Effector memory CD4-positive, alpha-beta T cell (primary cell): ENCODE measurements around the gene CPSF2.

Experiments
- DNase-seq, 3 donors: peaks; one replicate each; pipeline ENCODE4 v3.0.0-alpha.2; 2020
- H3K27ac ChIP-seq: 2 replicates; pipeline ENCODE4 v1.7.0; 2013; ENCODE audit warnings: mild to moderate bottlenecking, low read length, moderate library complexity; ENCODE audit not compliant: insufficient read depth, poor library complexity, severe bottlenecking
- H3K27me3 ChIP-seq: replicated peaks from 2 replicates; pipeline ENCODE4 v1.7.0; 2013; ENCODE audit warnings: mild to moderate bottlenecking, low read length; ENCODE audit not compliant: insufficient read depth, control insufficient read depth, poor library complexity, severe bottlenecking
- H3K36me3 ChIP-seq: 2 replicates; pipeline ENCODE4 v1.7.0; 2013; ENCODE audit warnings: mild to moderate bottlenecking, low read length, moderate library complexity; ENCODE audit not compliant: control insufficient read depth, insufficient read depth
- H3K4me1 ChIP-seq: 2 replicates; pipeline ENCODE4 v1.7.0; 2013; ENCODE audit warnings: low read length, mild to moderate bottlenecking; ENCODE audit not compliant: control insufficient read depth, insufficient read depth, poor library complexity, severe bottlenecking
- H3K4me3 ChIP-seq: 2 replicates; pipeline ENCODE4 v1.7.0; 2013; ENCODE audit warnings: low read length, low read depth, mild to moderate bottlenecking; ENCODE audit not compliant: insufficient read depth, poor library complexity, severe bottlenecking
- H3K9me3 ChIP-seq: 2 replicates; pipeline ENCODE4 v1.7.0; 2013; ENCODE audit warnings: mild to moderate bottlenecking, low read length, moderate library complexity; ENCODE audit not compliant: control insufficient read depth

CPSF2 gene

DNA sequence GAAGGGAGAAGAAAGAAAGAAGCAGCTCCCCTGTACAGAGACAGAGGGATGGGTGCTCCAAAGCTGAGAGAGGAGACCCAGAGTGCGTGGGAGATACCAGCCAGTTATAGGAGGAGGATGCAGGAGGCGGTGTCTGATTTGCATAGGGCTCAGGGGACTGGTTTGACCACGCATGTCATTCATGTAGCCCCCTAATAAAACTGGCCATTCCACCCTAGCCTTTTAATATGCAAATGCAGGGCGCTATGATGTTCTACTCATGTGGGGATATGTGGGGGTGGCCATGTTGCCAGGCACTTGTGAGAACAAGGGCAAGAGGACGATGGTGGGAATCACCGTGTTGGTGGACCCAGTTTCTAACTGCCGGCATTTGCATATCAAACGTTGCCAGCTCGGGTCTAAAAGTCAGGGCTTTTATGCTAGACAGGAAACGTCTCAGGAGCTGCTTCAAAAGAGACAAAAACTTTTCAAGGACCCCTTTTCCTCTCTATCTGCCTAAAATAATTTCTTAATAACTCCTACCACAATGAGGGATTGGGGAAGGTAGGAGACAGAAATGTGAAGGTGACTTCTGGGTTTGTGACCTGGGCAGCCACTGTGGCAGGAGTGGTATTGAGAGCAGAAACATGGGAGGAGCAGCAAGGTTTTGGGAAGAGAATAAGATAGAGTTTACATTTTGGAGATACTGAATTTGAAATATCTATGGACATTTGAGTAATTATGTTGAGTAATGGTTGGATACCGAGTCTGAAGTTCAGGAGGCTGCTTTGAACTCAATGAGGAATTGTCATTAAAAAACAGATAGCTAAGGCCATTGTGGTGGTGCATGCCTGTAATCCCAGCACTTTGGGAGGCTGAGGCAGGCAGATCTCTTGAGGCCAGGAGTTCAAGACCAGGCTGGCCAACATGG, 13.2 kb upstream of the CPSF2 start:
- DNase-seq: no peak
- no peaks in the 10 kb centered on the region for H3K27me3 ChIP-seq
- no peak overlapping the region for H3K27ac ChIP-seq
- H3K9me3 ChIP-seq: no peaks in the 10 kb centered on the region
- no peaks in the 10 kb centered on the region for H3K36me3 ChIP-seq
- no peak overlapping the region for H3K4me3 ChIP-seq
- H3K4me1 ChIP-seq: no peaks in the 10 kb centered on the region

DNA sequence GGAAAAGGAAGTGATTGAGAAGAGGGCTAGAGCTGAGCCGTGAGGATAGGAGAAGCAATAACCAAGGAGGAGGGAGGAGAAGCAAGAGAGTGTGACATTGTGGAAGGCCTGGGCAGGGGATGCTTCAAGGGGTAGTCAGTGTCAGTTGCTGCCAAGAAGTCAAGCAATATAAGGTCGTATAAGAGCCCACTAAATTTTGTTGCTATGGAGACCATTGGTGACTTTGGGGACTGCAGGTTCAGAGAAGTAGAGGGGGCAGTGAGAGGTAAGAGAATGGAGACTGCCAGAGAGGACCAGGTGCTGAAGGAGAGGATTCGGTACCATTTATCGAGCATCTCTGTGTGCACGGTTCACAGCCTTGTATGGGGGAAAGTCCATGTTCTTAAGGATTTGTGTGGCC, 12.3 kb upstream of the CPSF2 start:
- H3K27ac ChIP-seq: no peak overlapping the region
- no peak for DNase-seq
- H3K36me3 ChIP-seq: no peaks in the 10 kb centered on the region
- H3K4me1 ChIP-seq: no peaks in the 10 kb centered on the region
- no peak overlapping the region for H3K4me3 ChIP-seq
- no peaks in the 10 kb centered on the region for H3K27me3 ChIP-seq
- no peaks in the 10 kb centered on the region for H3K9me3 ChIP-seq

DNA sequence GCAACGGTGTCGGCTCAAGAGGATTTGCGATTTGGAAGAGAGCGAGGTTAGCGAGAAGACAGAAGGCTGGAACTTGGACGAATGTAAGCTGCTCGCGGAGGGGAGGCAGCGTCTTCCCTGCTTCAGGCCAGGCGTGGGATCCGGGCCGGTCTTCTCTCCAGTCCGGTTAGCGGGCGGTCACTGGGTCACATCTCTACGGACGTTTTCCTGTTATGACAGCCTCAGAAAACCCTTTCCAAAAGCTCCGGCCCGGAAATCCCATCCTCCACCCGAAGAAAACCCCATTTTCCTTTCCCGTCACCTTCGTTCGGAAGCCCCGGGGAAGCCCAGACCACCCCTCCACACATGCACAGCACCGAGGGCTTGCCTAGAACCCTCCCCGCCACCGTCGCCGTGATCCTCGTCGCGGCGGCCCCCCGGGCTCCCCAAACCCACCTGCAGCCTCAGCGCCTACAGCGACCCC, 531 bp upstream of the CPSF2 start:
- H3K4me3 ChIP-seq: peak overlapping the region; percentile 91
- H3K9me3 ChIP-seq: no peaks in the 10 kb centered on the region
- H3K27ac ChIP-seq: peak overlapping the region; percentile 98
- no peaks in the 10 kb centered on the region for H3K27me3 ChIP-seq
- no peak for DNase-seq
- H3K4me1 ChIP-seq: peaks cover 28% of the 10 kb centered on the region
- H3K36me3 ChIP-seq: no peaks in the 10 kb centered on the region

DNA sequence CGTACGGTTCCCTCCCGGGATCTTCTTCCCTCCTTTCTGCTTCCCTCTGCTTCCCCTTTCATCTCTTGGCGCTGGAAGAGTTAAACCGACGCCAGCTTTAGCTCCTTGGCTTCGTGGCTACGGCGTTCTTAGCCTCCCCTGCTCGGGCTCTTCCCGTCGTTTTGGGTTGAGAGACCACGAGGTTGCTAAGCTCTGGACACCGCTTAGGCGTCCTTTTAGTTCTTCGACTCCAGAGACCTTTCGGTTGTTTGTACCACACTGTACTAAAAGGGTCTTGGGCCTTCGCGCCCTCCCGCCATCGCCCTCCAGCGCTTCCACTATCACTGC, 545 bp downstream of the CPSF2 start:
- Histone ChIP-seq H3K4me3 (peak overlapping the region; percentile 91), H3K27me3 (no peaks in the 10 kb centered on the region), H3K27ac (peak overlapping the region; percentile 98), H3K4me1 (peaks cover 28% of the 10 kb centered on the region), H3K36me3 (peaks cover 4% of the 10 kb centered on the region), H3K9me3 (no peaks in the 10 kb centered on the region)
- DNase-seq: no peak

DNA sequence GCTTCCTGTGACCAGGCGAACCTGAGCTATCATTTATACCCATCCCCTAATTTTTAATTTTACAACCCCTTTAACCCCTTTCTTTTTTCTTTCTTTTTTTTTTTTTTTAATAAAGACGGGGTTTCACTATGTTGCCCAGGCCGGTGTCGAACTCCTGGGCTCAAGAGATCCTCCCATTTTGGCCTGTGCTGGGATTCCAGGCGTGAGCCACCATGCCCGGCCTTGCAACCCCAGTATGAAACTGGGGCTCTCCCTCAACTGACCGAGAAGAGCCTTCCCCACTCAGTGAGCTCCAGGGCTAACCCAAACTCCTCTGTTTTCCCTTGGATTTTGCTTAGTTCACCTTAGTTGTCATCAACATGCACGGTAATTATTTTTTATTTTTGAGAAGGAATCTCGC, 992 bp downstream of the CPSF2 start:
- Histone ChIP-seq H3K27ac (peak overlapping the region; percentile 98), H3K4me1 (peaks cover 28% of the 10 kb centered on the region), H3K9me3 (no peaks in the 10 kb centered on the region), H3K4me3 (peak overlapping the region; percentile 91), H3K27me3 (no peaks in the 10 kb centered on the region), H3K36me3 (peaks cover 8% of the 10 kb centered on the region)
- no peak for DNase-seq

DNA sequence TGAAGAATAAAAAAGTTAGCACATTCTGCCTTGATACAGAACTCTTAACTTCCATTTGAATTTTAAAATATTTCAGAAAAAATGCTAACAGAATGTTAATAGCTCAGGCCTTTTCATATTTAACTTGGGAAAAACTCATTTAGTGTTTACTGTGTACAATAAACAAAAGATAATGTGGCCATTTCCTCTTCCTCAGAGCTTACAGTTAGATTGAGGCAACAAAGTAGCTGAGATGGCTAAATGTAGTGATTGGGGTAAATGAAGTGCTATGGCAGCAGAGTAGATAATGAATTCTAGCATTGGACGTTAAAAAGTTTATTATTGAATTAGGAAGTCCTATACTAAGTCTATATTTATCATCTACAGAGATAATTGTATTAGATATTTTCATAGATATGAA, 12.7 kb downstream of the CPSF2 start:
- no peaks in the 10 kb centered on the region for H3K4me1 ChIP-seq
- no peaks in the 10 kb centered on the region for H3K9me3 ChIP-seq
- H3K27me3 ChIP-seq: no peaks in the 10 kb centered on the region
- peaks cover 52% of the 10 kb centered on the region for H3K36me3 ChIP-seq
- H3K4me3 ChIP-seq: no peak overlapping the region
- DNase-seq: no peak
- no peak overlapping the region for H3K27ac ChIP-seq

DNA sequence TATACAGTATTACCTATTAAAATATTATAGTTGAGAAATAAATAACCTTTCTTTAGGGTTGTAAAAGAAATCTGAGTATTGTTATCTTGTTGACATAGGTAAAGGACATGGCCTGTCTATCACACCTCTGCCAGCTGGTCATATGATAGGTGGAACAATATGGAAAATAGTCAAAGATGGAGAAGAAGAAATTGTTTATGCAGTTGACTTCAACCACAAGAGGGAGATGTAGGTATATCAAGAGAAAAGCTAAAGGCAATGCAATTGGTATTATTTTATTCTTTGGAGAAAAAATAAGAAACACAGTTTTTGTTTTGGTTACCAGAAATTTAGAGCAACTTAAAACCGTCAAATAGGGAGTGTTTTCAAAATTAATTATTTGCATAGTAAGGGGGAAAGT, 13.5 kb downstream of the CPSF2 start:
- Histone ChIP-seq H3K27me3 (no peaks in the 10 kb centered on the region), H3K27ac (no peak overlapping the region), H3K4me1 (no peaks in the 10 kb centered on the region), H3K4me3 (no peak overlapping the region), H3K9me3 (no peaks in the 10 kb centered on the region), H3K36me3 (peaks cover 48% of the 10 kb centered on the region)
- DNase-seq: no peak

DNA sequence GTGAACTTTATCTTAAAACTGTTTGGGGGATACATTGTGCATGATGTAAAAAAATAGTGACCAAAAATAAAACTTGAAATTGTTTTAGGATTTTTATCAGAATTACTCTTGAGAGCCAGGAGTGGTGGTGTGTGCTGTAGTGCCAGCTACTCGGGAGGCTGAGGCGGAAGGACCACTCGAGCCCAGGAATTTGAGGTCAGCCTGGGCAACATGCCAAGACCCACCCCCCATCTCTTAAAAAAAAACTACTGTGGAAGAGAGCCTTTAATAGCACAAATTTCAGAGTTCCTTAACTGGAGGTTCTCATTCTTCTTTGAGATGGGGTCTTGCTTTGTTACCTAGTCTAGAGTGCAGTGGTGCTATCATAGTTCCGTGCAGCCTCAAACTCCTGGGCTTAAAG, 21.5 kb downstream of the CPSF2 start:
- Histone ChIP-seq H3K4me1 (no peaks in the 10 kb centered on the region), H3K27ac (no peak overlapping the region), H3K36me3 (peaks cover 62% of the 10 kb centered on the region), H3K27me3 (no peaks in the 10 kb centered on the region), H3K9me3 (no peaks in the 10 kb centered on the region), H3K4me3 (no peak overlapping the region)
- no peak for DNase-seq

DNA sequence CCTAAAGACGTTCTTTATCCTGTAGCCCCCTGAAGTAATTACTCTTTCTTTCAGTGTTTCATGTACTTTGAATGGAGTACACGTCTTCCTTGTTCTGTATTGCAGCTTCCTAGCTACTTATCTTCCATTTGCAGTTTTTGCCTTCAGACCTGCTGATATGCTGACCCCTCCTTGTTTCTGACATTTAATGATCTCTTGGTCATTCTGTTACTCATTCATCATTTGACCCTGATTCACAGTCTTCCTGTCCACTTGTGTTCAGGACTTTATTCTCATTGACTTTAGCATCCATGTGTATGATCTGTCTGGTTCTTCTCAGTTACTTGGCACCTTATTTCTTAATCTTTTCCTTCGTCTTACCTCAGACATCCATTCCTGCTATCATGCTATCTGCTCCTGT, 22.2 kb downstream of the CPSF2 start:
- DNase-seq: no peak
- no peaks in the 10 kb centered on the region for H3K9me3 ChIP-seq
- no peak overlapping the region for H3K4me3 ChIP-seq
- no peak overlapping the region for H3K27ac ChIP-seq
- peaks cover 58% of the 10 kb centered on the region for H3K36me3 ChIP-seq
- no peaks in the 10 kb centered on the region for H3K27me3 ChIP-seq
- H3K4me1 ChIP-seq: no peaks in the 10 kb centered on the region

DNA sequence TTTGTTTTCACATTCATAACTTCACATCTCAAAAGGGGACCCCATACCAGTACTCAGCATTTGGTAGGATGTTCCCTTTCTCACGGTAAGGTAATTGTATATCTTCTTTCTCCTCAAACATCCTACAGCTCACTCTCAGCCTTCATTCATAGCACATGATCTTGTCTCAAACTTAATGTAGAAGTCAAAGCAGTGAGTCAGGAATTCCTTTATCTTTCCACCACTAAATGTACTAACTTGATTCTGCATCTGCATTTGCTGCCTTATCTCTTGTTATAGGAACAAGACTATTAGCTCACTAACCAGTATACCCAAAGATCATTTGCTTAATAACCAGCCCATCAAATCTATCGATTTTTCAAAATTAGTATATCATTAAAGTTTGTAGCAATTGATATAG, 22.9 kb downstream of the CPSF2 start:
- Histone ChIP-seq H3K27ac (no peak overlapping the region), H3K27me3 (no peaks in the 10 kb centered on the region), H3K36me3 (peaks cover 58% of the 10 kb centered on the region), H3K4me3 (no peak overlapping the region), H3K4me1 (no peaks in the 10 kb centered on the region), H3K9me3 (no peaks in the 10 kb centered on the region)
- DNase-seq: no peak
